Neuronal stem cell (in vitro differentiated cells): ENCODE results near the gene TMEM234.

Experiments used
- DNase-seq: peaks from one replicate; pipeline ENCODE4 v3.0.0-alpha.2; 2013; ENCODE audit warnings: low spot score
- H2AFZ ChIP-seq: one replicate; pipeline ENCODE4 v1.6.1; 2013; ENCODE audit warnings: mild to moderate bottlenecking, low read length, inconsistent platforms
- H2AK5ac ChIP-seq: 2 replicates; pipeline ENCODE4 v1.6.1; 2013; ENCODE audit warnings: low read depth, mild to moderate bottlenecking, inconsistent platforms, low read length, moderate library complexity, mixed read lengths
- H2BK120ac ChIP-seq: 2 replicates; pipeline ENCODE4 v1.6.1; 2013; ENCODE audit warnings: low read depth, mild to moderate bottlenecking, inconsistent platforms, low read length, moderate library complexity, mixed read lengths
- H2BK12ac ChIP-seq: one replicate; pipeline ENCODE4 v1.6.1; 2013; ENCODE audit warnings: low read length, inconsistent platforms
- H2BK15ac ChIP-seq: 2 replicates; pipeline ENCODE4 v1.6.1; 2013; ENCODE audit warnings: mild to moderate bottlenecking, low read length, inconsistent platforms, mixed read lengths
- H2BK5ac ChIP-seq: one replicate; pipeline ENCODE4 v1.6.1; 2013; ENCODE audit warnings: inconsistent platforms, mild to moderate bottlenecking, low read length, moderate library complexity
- H3K14ac ChIP-seq: one replicate; pipeline ENCODE4 v1.6.1; 2013; ENCODE audit warnings: low read length, inconsistent platforms
- H3K18ac ChIP-seq: 2 replicates; pipeline ENCODE4 v1.6.1; 2013; ENCODE audit warnings: low read length, inconsistent platforms
- H3K23ac ChIP-seq: 2 replicates; pipeline ENCODE4 v1.6.1; 2013; ENCODE audit warnings: low read depth, mild to moderate bottlenecking, mixed read lengths, low read length, inconsistent platforms; ENCODE audit not compliant: poor library complexity
- H3K27ac ChIP-seq: replicated peaks from 3 replicates; pipeline ENCODE4 v1.5.1; 2013; ENCODE audit warnings: low read length, inconsistent platforms
- H3K27me3 ChIP-seq, 3 experiments: 2 replicates each; pipeline ENCODE4 v1.6.1; 2013; ENCODE audit warnings: low read length in 3 of 3, mild to moderate bottlenecking in 2 of 3, inconsistent platforms in 1 of 3, low read depth in 1 of 3, mixed read lengths in 1 of 3, moderate library complexity in 1 of 3; ENCODE audit not compliant: control insufficient read depth in 3 of 3, insufficient read depth in 3 of 3
- H3K36me3 ChIP-seq, 2 donors: replicated peaks in 1 of 2; 2 replicates each; pipeline ENCODE4 v1.6.1; 2013; ENCODE audit warnings: low read length in 2 of 2; ENCODE audit not compliant: control insufficient read depth in 2 of 2, insufficient read depth in 2 of 2
- H3K4ac ChIP-seq: 2 replicates; pipeline ENCODE4 v1.6.1; 2013; ENCODE audit warnings: inconsistent platforms, mild to moderate bottlenecking, low read length, moderate library complexity
- H3K4me1 ChIP-seq, 2 donors: 1 replicate in 1 of 2; 2 replicates in 1 of 2; pipeline ENCODE4 v1.6.1; 2013; ENCODE audit warnings: low read length in 2 of 2, low read depth in 1 of 2; ENCODE audit not compliant: control insufficient read depth in 2 of 2, insufficient read depth in 1 of 2
- H3K4me2 ChIP-seq: one replicate; pipeline ENCODE4 v1.6.1; 2013; ENCODE audit warnings: mild to moderate bottlenecking, low read length, inconsistent platforms; ENCODE audit not compliant: insufficient read depth, poor library complexity, severe bottlenecking
- H3K4me3 ChIP-seq, 2 donors: 2 replicates each; pipeline ENCODE4 v1.5.1; 2013; ENCODE audit warnings: low read length in 2 of 2, mild to moderate bottlenecking in 2 of 2, inconsistent platforms in 1 of 2, moderate library complexity in 1 of 2
- H3K79me1 ChIP-seq: one replicate; pipeline ENCODE4 v1.6.1; 2013; ENCODE audit warnings: low read depth, mild to moderate bottlenecking, inconsistent platforms, low read length, moderate library complexity
- H3K9ac ChIP-seq: one replicate; pipeline ENCODE4 v1.6.1; 2013; ENCODE audit warnings: mild to moderate bottlenecking, low read depth, low read length, inconsistent platforms; ENCODE audit not compliant: poor library complexity
- H3K9me3 ChIP-seq, 2 donors: replicated peaks in 1 of 2; 2 replicates each; pipeline versions ENCODE3 to v1.6.1; 2013; ENCODE audit warnings: low read length in 2 of 2, mild to moderate bottlenecking in 2 of 2, inconsistent platforms in 1 of 2, low read depth in 1 of 2, mixed read lengths in 1 of 2, moderate library complexity in 1 of 2; ENCODE audit not compliant: control insufficient read depth in 2 of 2, insufficient read depth in 1 of 2
- H4K8ac ChIP-seq: one replicate; pipeline ENCODE4 v1.6.1; 2013; ENCODE audit warnings: low read depth, mild to moderate bottlenecking, inconsistent platforms, low read length, moderate library complexity
- H4K91ac ChIP-seq: one replicate; pipeline ENCODE4 v1.6.1; 2013; ENCODE audit warnings: low read length, low read depth, mild to moderate bottlenecking, inconsistent platforms; ENCODE audit not compliant: poor library complexity
- WGBS, 2 donors: extraction: QIAGEN DNeasy Blood & Tissue Kit; methylation state at CpG; one replicate each; pipeline ENCODE4 v1.1.7; 2013; ENCODE audit warnings: missing lambda C conversion rate in 2 of 2, mixed read lengths in 1 of 2; ENCODE audit not compliant: insufficient read length in 2 of 2, insufficient replicate concordance in 1 of 2; ENCODE audit errors: extremely low coverage in 2 of 2; 5-methylcytosine and 5-hydroxymethylcytosine counted together

Gene TMEM234

DNA sequence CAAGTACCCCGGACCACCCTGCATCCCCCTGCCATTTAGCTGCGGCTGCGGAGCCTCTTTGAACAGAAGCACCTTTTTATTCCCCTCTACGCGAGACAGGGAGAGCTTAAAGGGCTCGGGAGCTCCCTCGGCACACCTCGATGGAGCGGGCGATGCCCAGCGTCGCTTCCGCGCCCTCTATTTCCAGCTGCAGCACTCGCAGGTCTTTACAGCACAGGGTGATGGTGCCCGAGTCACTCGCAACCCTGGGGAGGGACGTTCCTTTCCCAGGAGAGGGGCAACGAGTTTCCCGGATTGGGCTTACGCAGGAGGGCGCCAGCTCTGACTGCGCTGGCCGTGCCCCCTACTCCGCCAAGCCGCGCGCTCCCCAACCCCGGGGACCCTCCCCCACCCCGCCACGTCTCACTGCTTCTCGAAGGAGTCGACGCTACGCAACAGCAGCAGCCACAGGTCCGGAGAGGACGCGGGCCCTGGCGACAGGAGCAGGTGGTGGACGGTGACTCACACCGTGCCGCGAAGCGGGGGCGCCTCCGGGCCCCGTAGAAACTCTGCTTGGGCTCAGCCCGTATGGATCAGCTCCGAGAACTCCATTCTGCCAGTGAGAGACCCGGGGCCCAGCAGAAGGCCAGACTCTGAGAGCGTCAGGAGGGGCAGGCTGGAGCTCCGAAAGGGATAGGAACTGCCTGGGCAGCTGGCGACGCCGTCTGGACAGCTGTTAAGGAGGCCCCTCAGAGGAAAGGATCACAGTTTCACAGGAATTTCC is 19.0 kb upstream of the TMEM234 start:
- H3K18ac ChIP-seq = peak overlapping the region; percentile 99
- H3K14ac ChIP-seq = peak overlapping the region; percentile 97
- DNase-seq = peak; percentile 61
- peak overlapping the region; percentile 85 for H2AK5ac ChIP-seq
- peak overlapping the region; percentile 91 for H2BK120ac ChIP-seq
- H3K4me3 ChIP-seq = peak overlapping the region; percentile 46 to 95
- peak overlapping the region; percentile 70 for H4K8ac ChIP-seq
- WGBS, 2 donors = no CpG with 5 or more reads among the region's 55 CpGs
- peak overlapping the region; percentile 95 for H2AFZ ChIP-seq
- peaks cover 3 to 7% of the 10 kb centered on the region in 2 donors for H3K4me1 ChIP-seq
- peak overlapping the region; percentile 99 for H3K4me2 ChIP-seq
- no peak overlapping the region for H2BK12ac ChIP-seq
- peak overlapping the region; percentile 91 for H2BK5ac ChIP-seq
- no peaks in the 10 kb centered on the region for H3K27me3 ChIP-seq
- peak overlapping the region; percentile 73 for H3K23ac ChIP-seq
- peak overlapping the region; percentile 79 for H4K91ac ChIP-seq
- peak overlapping the region; percentile 99 for H2BK15ac ChIP-seq
- peak overlapping the region; percentile 90 for H3K9ac ChIP-seq
- H3K4ac ChIP-seq = peak overlapping the region; percentile 37
- H3K27ac ChIP-seq = peak overlapping the region; percentile 96
- H3K79me1 ChIP-seq = peaks cover 3% of the 10 kb centered on the region
- peaks cover 0 to under 1% of the 10 kb centered on the region in 2 donors for H3K36me3 ChIP-seq
- H3K9me3 ChIP-seq = no peaks in the 10 kb centered on the region

- Histone ChIP-seq H3K4me1 (peaks cover 3 to 7% of the 10 kb centered on the region in 2 donors), H2BK15ac (peak overlapping the region; percentile 99), H2AFZ (peak overlapping the region; percentile 95), H2BK120ac (peak overlapping the region; percentile 91), H2BK5ac (peak overlapping the region; percentile 93), H3K4ac (peak overlapping the region; percentile 98), H3K18ac (peak overlapping the region; percentile 99), H3K14ac (peak overlapping the region; percentile 100), H2AK5ac (peak overlapping the region; percentile 79), H4K91ac (peak overlapping the region; percentile 92), H4K8ac (peak overlapping the region; percentile 65), H3K36me3 (peaks cover 0 to 5% of the 10 kb centered on the region in 2 donors), H3K4me2 (peak overlapping the region; percentile 99), H3K4me3 (peak overlapping the region; percentile 46 to 95), H3K23ac (peak overlapping the region; percentile 85), H3K9me3 (no peaks in the 10 kb centered on the region), H3K9ac (peak overlapping the region; percentile 98), H3K27me3 (no peaks in the 10 kb centered on the region), H2BK12ac (peak overlapping the region; percentile 84), H3K27ac (peak overlapping the region; percentile 96), H3K79me1 (peaks cover 3% of the 10 kb centered on the region)
- peak; percentile 93 for DNase-seq
- no CpG with 5 or more reads among the region's 62 CpGs for WGBS, 2 donors
Measured at GRCh38 chr1:32240140-32240951, 18.2 kb upstream of the TMEM234 start.

DNA sequence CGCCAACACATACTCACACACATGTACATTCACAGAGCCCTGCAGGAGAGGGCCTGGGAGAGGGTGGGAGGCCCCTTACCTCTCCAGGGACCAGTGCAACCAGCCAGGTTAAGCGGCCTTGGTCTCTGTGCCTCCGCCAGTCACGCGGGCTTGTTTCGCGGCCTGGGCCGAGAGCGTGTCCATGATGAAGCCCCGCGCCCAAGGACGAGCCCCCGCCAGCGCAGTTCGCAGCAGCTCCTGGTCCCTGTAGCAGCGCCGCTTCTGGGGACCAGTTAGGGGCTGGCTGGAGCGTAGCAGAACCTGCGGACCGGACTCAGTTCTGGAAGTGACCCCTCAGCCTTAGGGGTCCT is 17.6 kb upstream of the TMEM234 start:
- no CpG with 5 or more reads among the region's 20 CpGs for WGBS, 2 donors
- H3K9ac ChIP-seq = peak overlapping the region; percentile 97

More for the DNA sequence above, 17.6 kb upstream of the TMEM234 start:
- Histone ChIP-seq H2BK120ac (peak overlapping the region; percentile 91), H2AFZ (peak overlapping the region; percentile 95), H3K14ac (peak overlapping the region; percentile 100), H2BK5ac (peak overlapping the region; percentile 93), H3K36me3 (peaks cover 0 to 5% of the 10 kb centered on the region in 2 donors), H3K4me1 (peaks cover 3 to 7% of the 10 kb centered on the region in 2 donors), H3K9me3 (no peaks in the 10 kb centered on the region), H3K27me3 (no peaks in the 10 kb centered on the region), H3K4me3 (peak overlapping the region in 1 of 2 donors; percentile 92), H2BK12ac (peak overlapping the region; percentile 84), H2BK15ac (peak overlapping the region; percentile 99), H3K18ac (peak overlapping the region; percentile 99), H3K23ac (peak overlapping the region; percentile 85), H4K91ac (peak overlapping the region; percentile 92), H3K27ac (peak overlapping the region; percentile 92), H3K4me2 (peak overlapping the region; percentile 99), H4K8ac (peak overlapping the region; percentile 65), H3K4ac (peak overlapping the region; percentile 98), H2AK5ac (peak overlapping the region; percentile 75), H3K79me1 (peaks cover 3% of the 10 kb centered on the region)
- DNase-seq = no peak
